GM19035 (cell line): Measurements from ENCODE around the gene PTPRN.
"Not testable (repeated sequence)": the region's sequence is repeated elsewhere in the genome, so short reads cannot be mapped to it uniquely, and the experiment has no call there.

Experiments
- ATAC-seq: cut with Tn5 transposase; IDR thresholded peaks from one replicate; pipeline ENCODE4 v1.9.1; 2021; ENCODE audit not compliant: unreplicated experiment

PTPRN gene

GRCh38 chr2:219270055-219270372 lies 39.2 kb downstream of the PTPRN start:
- no peak for ATAC-seq

GRCh38 chr2:219269362-219270054 lies 39.7 kb downstream of the PTPRN start:
- ATAC-seq = no peak

DNA sequence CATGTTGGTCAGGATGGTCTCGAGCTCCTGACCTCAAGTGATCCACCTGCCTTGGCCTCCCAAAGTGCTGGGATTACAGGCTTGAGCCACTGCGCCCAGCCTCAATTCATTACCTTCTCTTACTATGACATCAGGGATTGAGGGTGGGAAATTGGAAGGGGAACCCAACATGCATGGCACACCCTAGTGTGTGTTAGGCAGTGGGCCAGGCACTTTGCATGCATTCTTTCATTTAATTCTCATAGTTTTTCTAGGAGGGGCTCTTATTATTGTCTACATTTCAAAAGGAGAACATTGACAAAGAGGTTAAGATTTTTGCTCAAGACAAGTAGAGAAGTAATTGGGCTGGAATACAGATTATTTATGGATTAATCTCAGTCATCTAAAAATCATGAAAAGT lies 40.9 kb downstream of the PTPRN start:
- no peak for ATAC-seq

- no peak for ATAC-seq
Observed at GRCh38 chr2:219266886-219267285, 42.3 kb downstream of the PTPRN start.

DNA sequence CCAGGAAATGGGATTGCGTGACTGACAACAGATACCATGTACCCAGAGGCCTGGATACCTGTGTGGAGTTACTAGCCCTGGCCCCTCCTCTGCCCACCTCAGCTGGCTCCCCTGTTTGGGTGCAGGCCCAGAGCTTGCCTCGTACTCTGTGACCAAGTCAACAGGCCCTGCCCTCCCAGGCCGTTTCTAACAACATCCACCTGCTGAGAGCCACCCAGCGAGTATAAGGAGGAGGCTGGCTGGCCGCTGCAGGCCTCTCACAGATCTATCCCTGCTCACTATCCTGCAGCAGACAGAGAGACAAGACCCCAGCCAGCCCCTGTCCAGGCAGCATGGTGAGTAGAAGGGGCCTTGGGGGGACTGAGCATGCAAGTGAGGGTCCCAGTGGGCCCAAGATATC lies 43.0 kb downstream of the PTPRN start:
- ATAC-seq = no peak

GRCh38 chr2:219261024-219261855 lies 48.0 kb downstream of the PTPRN start:
- no peak for ATAC-seq

GRCh38 chr2:219258942-219259341 lies 50.3 kb downstream of the PTPRN start:
- ATAC-seq = not testable (repeated sequence)

- peak; percentile 31 for ATAC-seq
Observed at GRCh38 chr2:219254590-219255201, 54.5 kb downstream of the PTPRN start.

DNA sequence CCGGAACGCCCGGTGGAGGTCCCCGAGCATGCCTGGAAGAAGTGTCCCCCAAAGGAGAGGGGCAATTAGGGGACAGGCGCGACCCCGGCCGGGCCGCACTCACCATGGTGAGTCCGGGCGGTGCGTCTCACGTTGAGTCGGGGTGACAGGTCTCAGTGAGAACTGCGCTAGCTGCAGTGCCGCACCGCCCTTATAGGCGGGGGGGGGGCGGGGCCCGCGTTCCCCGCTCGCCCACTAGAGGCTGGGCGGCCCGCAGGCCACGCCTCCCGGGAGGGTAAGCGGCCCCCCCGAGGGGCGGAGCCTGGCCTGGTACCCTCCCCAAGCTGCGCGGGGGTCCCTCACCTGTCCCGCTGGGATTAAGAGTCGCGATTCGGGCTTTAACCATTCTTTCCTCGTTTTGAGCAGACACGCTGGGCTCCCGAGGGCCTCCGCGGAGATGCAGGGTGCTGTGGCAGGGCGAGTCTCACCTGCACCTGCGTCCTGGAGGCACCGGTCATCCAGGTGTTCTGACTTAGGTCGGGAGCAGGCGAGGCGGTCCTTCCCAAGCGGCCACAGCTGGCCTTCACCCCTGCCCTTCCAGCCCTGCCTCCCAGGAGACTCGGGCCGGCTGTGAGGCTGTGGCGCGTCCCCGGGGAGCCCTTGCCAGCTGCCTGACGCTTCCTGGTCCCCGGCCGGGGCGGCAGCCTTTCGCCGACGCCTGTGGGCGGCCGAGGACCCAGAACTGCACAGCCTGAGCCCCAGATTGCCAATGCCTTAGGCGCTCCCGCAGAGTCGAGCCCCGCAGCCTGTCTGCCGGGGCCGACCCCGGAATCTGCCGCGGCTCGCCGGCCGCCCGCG lies 55.2 kb downstream of the PTPRN start, which contains the start of gene TUBA4A:
TSS of gene TUBA4A (minus strand) at position 166 of the 837 bp plus-strand sequence. CDS start at position 106, 60 bp downstream.
- ATAC-seq = peak; percentile 65

DNA sequence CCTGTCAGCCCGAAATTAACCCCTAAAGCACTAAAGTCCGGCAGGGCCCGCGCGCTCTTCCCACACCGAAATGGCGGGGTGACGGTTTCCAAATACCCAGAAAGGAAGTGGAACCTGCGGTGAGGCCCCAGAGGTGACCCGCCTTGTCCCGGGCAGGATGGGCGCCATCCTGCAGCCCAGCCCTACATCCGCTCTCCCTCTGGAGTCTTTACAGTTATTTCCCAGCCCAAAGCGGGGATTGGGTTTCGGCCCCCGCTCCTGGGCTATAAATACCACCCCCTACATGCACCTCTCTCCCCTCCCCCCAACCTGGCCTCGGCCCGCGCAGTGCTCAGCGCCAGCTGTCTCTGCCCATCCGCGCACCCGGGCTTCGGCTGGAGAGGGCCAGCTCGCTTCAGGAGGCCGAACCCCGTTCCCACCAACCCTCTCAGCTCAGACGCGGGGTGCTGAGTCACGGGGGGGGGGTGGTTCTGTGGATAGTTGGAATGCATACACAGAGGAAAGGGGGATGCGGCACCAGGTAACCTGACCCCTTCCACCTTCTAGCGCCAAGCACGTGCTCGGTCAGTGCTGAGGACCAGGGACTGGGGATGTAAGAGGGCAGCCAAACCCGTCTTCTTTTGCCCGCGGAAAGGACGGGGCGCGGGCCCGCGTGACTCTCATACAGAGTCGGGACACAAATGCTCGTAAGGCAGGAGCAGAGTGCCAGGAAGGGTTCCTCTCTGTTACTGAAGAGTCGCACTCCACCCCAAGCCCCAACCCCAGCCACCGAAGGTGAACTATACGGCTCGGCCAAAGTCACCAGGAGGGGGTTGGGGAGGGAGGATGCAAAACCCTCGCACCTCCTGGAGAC lies 56.1 kb downstream of the PTPRN start, which contains the start of gene TUBA4B:
TSS of gene TUBA4B (plus strand) at position 344 of the 853 bp plus-strand sequence. CDS start at position 509, 165 bp downstream.
- peak; percentile 20 for ATAC-seq

DNA sequence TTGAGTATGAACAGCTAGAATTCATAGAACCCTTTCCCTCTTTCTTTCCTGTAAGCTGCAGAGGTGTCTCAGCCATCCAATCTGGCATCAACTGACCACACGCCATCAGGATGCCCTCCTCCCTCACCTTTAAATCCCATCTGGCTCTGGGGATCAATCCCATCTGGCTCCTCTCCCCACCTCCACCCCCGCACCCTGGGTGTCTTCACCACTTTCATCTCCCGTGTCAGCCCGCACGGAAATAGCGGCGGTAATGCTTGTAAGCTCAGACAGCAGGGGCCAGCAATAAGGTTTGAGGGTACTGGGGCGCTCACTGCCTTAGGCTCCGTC lies 56.7 kb downstream of the PTPRN start:
- ATAC-seq = peak; percentile 0

- no peak for ATAC-seq
Observed at GRCh38 chr2:219252084-219252483, 57.1 kb downstream of the PTPRN start.

DNA sequence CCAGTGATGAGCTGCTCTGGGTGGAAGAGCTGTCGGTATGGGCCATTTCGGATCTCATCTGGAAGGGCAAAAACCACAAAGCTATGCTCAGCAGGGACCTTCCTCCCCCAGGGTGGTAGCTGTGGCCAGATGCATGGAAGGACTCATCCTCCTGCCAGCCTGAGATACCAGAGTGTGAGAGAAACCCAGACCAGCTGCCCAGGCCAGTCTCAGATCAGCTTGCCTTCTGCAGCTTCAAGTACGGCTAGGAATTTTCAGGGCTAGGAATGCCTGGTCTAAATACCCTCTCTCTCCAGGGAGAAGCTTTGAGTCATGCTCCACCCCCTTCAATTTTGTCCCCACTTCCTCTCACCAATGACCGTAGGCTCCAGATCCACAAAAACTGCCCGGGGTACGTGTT lies 57.5 kb downstream of the PTPRN start:
- ATAC-seq = no peak

- ATAC-seq = no peak
Observed at GRCh38 chr2:219250049-219250781, 59.0 kb downstream of the PTPRN start.

DNA sequence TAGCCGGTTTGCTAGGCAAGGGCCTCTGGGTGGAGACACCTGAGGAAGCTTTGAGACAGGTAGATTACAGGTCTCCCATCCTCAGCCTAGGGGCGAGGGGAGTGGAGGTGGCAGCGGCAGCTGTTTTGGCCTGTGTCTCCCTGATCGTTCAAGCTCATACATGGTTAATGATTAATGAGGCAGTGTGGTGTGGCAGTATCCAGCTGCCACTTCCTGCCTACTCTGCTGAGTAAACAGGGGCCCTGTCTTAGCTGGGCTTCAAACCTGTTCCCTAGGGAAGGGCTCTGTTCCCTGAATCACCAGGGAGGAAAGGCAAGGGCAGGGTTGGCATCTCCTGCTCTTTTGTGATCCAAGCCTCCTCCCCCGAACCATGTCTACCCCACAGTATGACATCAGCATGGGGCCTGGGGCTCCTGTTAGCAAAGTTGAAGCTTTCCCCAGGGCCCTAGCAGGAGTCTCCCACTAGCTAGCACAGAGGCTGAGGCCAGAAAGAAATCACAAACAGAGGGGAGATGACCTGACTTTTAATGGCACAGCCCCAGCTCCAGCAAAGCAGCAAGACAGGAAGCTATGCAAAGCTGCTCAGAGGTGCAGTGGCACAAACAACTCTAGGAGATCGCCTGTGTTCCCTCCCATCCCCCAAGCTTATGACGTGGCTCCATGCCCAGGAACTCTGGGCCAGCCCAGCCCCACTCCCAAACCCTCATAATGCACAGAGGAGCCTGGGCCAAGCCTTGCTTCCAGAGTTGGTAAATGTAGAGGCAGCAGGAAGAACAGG lies 59.8 kb downstream of the PTPRN start:
- ATAC-seq = no peak

GRCh38 chr2:219248845-219249202 lies 60.4 kb downstream of the PTPRN start:
- ATAC-seq = no peak

- ATAC-seq = no peak
Observed at GRCh38 chr2:219247678-219248642, 61.2 kb downstream of the PTPRN start.

GRCh38 chr2:219246559-219246958 lies 62.6 kb downstream of the PTPRN start:
- ATAC-seq = no peak
